Tibial nerve (tissue), 3 donors: ENCODE results near the gene FNDC1.

Experiments used
- CTCF ChIP-seq, 5 experiments: fragments of 200-600 bp in 3 of 5; fragments of 450-650 bp in 2 of 5; sonication (generic) in 3 of 5; IDR thresholded peaks; one replicate each; pipeline ENCODE4 v1.5.1; 2016 to 2019; ENCODE audit warnings: antibody characterized with exemption in 5 of 5, mild to moderate bottlenecking in 3 of 5, moderate library complexity in 2 of 5
- POLR2A ChIP-seq, 2 donors: fragments of 450-650 bp; IDR thresholded peaks; one replicate each; pipeline ENCODE4 v1.6.1; 2017; ENCODE audit warnings: antibody characterized with exemption in 2 of 2, mild to moderate bottlenecking in 2 of 2, moderate library complexity in 2 of 2

- TF ChIP-seq CTCF (IDR thresholded peaks at IDR 0.05) = no peak
- TF ChIP-seq POLR2A (IDR thresholded peaks at IDR 0.05) = no peak
These were observed 69.8 kb downstream of the FNDC1 start for GRCh38 chr6:159238920-159239558.
